ENCODE measurements around the gene FMNL2.

FMNL2 gene

DNA sequence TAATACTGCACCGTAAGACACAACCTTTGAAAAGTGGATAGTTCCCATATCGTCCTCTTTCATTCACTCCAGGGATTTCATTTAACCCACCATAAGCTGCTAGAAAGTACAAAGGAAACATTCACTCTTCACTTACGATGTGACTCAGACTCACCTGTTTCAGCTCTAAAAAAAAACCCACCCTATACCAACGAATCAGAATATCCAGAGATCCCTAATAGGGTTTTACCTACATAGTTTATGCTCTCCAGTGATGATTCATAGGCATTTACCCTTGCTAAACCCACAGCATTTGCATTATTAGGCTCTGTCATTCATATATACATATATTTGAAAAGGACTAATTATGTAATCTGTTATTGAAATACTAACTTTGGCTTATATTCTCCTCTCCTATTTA, 322.1 kb downstream of the FMNL2 start:
- TF ChIP-seq ZFX (IDR thresholded peaks at IDR 0.05; ENCODE audit: borderline replicate concordance) (no peak), CTCF (IDR thresholded peaks at IDR 0.05) (no peak)
- H3K27ac ChIP-seq: no peak overlapping the region

DNA sequence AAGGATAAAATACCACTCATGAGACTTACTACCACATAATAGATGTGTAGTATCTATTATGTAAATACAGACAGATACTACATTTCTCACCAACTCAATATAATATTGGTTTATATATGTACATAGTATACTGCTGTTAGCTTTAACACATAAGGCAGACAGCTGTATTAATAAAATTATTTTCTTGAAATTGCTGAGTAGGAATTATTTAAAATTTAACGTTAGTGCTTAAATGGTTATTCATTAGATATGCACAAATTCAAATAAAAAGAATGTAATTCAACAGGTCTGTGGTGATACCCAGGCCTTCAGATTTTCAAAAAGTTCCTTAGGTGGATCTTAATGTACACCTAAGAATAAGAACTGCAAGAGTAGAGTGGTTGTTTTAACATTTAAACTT, 323.2 kb downstream of the FMNL2 start:
- H3K27ac ChIP-seq: no peak overlapping the region
- no peak for TF ChIP-seq CTCF (IDR thresholded peaks at IDR 0.05)
- no peak for TF ChIP-seq ZFX (IDR thresholded peaks at IDR 0.05; ENCODE audit: borderline replicate concordance)

- H3K27ac ChIP-seq: no peak overlapping the region
- no peak for TF ChIP-seq CTCF (IDR thresholded peaks at IDR 0.05)
- TF ChIP-seq ZFX (IDR thresholded peaks at IDR 0.05; ENCODE audit: borderline replicate concordance): no peak
Observed at GRCh38 chr2:152661076-152661475, 326.1 kb downstream of the FMNL2 start.

DNA sequence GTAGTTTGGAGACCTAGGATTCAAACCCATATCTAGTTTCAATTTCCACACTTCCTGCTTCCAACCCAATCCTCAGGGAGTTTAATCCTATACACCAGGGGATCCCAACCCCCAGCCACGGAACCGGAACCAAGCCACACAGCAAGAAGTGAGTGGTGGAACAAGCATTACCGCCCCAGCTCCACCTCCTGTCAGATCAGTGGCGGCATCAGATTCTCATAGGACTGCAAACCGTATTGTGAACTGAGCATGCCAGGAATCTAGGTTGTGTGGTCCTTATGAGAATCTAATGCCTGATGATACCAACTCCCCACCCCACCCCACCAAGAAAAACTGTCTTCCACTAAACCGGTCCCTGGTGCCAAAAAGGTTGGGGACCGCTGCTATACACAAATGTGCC, 329.8 kb downstream of the FMNL2 start:
- TF ChIP-seq ZFX (IDR thresholded peaks at IDR 0.05; ENCODE audit: borderline replicate concordance) (no peak), CTCF (IDR thresholded peaks at IDR 0.05) (no peak)

GRCh38 chr2:152674334-152674733, 339.4 kb downstream of the FMNL2 start:
- no peak overlapping the region for H3K27ac ChIP-seq
- no peak for TF ChIP-seq CTCF (IDR thresholded peaks at IDR 0.05)
- TF ChIP-seq ZFX (IDR thresholded peaks at IDR 0.05; ENCODE audit: borderline replicate concordance): no peak

More for the DNA sequence above, 329.8 kb downstream of the FMNL2 start:
- H3K27ac ChIP-seq: no peak overlapping the region

DNA sequence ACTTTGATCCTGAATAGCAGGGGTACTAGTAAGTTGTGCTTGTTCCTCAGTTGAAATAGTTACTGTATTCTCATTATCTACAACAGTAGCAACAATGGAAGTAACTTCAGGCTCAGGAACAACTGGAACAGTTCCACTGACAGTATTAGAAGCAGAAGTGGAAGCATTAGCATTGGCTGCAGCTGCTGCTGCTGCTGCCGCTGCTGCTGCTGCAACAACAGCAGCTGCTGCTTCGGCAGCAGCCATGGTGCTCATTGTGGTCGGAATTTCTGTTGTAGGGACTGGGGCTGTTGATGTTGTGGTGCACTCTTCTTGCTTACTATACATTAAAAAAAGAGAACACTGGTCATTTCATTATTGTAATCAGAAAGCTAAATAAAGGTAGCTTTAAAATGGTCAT, 341.5 kb downstream of the FMNL2 start:
- no peak overlapping the region for H3K27ac ChIP-seq

DNA sequence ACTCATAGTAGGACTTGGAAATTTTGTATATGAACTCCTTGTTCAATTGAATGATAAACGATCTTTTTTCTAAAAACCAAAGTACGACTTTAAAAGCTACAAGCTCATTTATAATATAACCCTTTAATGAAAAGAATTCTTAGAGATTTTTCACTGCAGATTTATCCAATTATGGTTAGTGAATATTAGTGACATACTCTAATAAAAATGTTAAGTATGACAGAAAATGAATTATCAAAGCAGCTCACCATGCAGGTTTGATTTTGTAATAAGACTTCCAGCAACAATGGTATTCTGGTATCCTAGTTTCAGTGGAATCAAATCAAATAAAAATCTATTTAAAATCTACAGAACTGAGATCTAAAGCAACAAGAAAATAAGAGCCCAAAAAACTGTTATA, 343.8 kb downstream of the FMNL2 start:
- H3K27ac ChIP-seq: no peak overlapping the region
- no peak for TF ChIP-seq CTCF (IDR thresholded peaks at IDR 0.05)
- TF ChIP-seq ZFX (IDR thresholded peaks at IDR 0.05; ENCODE audit: borderline replicate concordance): no peak

More for the DNA sequence above, 341.5 kb downstream of the FMNL2 start:
- TF ChIP-seq CTCF (IDR thresholded peaks at IDR 0.05): no peak
